Heart left ventricle (tissue), 13 donors: ENCODE results near the gene TMOD4.

Experiments used
- CTCF ChIP-seq, 12 donors: fragments of 200-600 bp; sonication (generic) in 4 of 12; IDR thresholded peaks; one replicate each; pipeline versions ENCODE4 v1.5.0 to v1.8.0; 2018 to 2022; ENCODE audit warnings: antibody characterized with exemption in 12 of 12, mild to moderate bottlenecking in 5 of 12
- POLR2A ChIP-seq, 2 donors: fragments of 450-650 bp; IDR thresholded peaks; one replicate each; pipeline ENCODE4 v1.6.1; 2017; ENCODE audit warnings: antibody characterized with exemption in 2 of 2, mild to moderate bottlenecking in 2 of 2, moderate library complexity in 2 of 2
- donor health status: ischemic (EF 13 %, LVEDD 7.1; RV severe dilation, severe dysfunction).
- donor health status: DM: no; HTN: yes; CAD: no.
- donor health status: DM: no; HTN: no; CAD: no.
- donor health status: ischemic (EF 25% LVEDD 6.9; RV normal size, moderate dysfunction).
- donor health status: ischemic (EF 25% LVEDD 5.7; RV mildly dilated, moderate dysfunction).
- donor health status: ischemic (EF 35%, LVEDD 5.7; RV mildly dilated, moderate dysfunction).
- donor health status: nonischemic (EF 11% LVEDD 7.7; RV severe dilation, severe dysfunction).
- donor health status: DM: yes; HTN: yes; CAD: no.
- donor health status: PGD.
- donor health status: ischemic (EF 29% LVEDD 5.4; RV normal size, mild dysfunction).
- donor health status: nonischemic (EF 23%, LVEDD 6.1; RV moderate dilation, normal function).

- TF ChIP-seq CTCF (IDR thresholded peaks at IDR 0.05), result no peak
- no peak for TF ChIP-seq POLR2A (IDR thresholded peaks at IDR 0.05)
Measured at GRCh38 chr1:151171190-151171589, 4.6 kb downstream of the TMOD4 start.
